Cardiac septum (tissue), 1 donor: ENCODE data around the gene ALG1. TPM values are rescaled to one million over a fixed set of nuclear protein-coding genes. Genes with fewer than 3 reads are reported as not detected.
A peak's percentile ranks its signal among the peaks of the same experiment; 100 is the strongest.
"Not testable (repeated sequence)": the region's sequence is repeated elsewhere in the genome, so short reads cannot be mapped to it uniquely, and the experiment has no call there.

Experiments used
- DNase-seq: peaks from one replicate; pipeline ENCODE4 v3.0.0-alpha.2; 2020; ENCODE audit warnings: low spot score
- intact Hi-C: fragments of 100-400 bp; cut with DNase I; formaldehyde crosslinking; loops from one replicate; pipeline ENCODE4 v1.14.0; 2022
- total RNA-seq: library from RNA; stranded (reverse); fragmentation: NEBNext Ultra II Directional; extraction: Animal tissue kit (Norgen Biotek cat#: 25700); gene quantifications from one replicate; pipeline ENCODE4 v1.2.1, GENCODE V29; 2021
- donor health status: DM: no; HTN: no; CAD: no.

ALG1 gene
- total RNA-seq, 1 donor from 2014 or later: 8.0 TPM

DNA sequence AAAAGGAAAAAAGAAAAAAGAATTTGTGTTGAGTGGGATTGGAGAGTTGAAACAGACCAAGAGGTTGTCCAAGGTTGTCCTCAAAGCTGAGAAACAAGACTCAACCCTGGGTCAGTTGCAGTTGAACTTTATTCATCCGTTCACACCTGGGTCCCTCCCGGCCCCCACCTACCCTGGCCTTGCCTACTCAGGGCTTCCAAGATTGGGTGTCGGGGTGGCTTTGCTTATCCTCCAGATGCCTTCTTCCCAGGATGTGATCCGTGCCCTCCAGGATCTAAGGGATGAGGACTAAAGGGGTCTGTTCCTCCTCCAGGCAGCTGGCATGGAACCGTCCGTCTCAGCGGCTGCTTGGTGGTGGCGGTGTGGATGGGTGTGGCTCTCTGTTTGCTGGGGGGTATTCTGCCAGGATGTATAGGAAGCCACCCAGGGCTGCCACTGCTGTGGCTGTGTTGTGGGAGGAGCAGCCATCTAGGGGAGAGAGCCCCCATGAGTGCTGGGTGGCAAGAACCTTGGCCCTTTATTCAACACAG, 27.6 kb upstream of the ALG1 start:
- intact Hi-C loops: no loop called here
- peak; percentile 46 for DNase-seq

DNA sequence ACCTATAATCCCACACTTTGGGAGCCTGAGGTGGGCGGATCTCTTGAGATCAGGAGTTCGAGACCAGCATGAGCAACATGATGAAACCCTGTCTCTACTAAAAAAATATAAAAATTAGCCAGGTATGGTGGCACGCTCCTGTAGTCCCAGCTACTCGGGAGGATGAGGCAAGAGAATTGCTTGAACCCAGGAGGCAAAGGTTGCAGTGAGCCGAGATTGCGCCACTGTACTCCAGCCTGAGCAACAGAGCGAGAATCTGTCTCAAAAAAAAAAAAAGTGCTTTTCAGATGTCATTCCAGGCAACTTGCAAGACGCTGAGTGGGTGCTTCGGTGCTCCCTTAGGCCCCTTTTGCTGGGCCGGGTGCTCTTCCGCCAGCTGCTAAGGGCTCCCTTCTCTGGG, 27.1 kb upstream of the ALG1 start:
- DNase-seq, intact Hi-C loops: not testable (repeated sequence)

DNA sequence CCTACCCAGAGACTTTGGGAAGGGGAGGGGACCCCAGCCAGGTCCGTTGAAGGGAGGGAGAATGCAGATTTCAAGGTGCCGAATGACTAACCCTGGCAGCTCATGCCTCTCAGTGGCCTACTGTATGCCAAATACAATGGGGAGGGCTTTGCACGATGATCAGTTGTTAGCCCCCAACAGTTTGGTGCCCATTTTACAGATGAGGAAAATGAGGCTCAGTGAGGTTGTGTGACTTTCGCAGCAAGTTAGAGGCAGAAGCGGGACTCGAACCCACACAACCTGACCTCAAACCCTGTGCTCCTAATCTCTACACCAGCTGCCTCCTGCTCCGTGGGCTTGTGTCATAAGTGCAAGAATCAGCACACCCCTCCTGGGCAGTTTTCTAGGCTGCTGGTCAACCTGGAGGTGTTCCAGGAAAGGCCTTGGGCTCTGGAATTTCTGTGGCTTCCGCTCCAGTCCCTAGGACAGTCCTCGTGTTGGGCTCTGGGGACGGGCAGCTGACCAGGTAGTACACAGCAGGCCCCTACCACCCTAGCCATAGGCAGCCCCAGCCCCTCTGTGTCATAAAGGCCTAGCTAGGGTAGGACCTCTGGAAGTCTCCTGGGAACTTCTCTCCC, 26.0 kb upstream of the ALG1 start:
- intact Hi-C loops: no loop called here

DNA sequence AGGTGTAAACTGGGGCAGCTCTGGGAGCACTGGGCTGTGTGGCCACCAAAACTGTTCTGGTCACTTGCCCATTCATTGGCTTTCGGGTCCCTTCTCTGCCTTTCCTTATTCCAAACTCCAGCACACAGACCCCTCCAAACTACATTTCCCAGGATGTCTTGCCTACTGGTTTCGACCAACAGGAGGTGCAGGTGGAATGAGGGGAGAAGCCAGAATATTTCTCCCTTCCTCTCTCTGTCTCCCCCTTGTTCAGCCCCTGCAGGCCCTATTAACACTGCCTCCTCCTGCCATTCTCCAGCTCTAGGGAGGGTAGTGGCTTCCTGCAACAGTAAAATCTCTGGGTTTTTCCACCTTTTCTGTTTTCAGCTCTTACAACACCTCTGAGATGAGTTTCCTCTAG, 24.7 kb upstream of the ALG1 start:
- no peak for DNase-seq
- intact Hi-C loops: no loop called here

More for the DNA sequence above, 26.0 kb upstream of the ALG1 start:
- peak; percentile 39 for DNase-seq

DNA sequence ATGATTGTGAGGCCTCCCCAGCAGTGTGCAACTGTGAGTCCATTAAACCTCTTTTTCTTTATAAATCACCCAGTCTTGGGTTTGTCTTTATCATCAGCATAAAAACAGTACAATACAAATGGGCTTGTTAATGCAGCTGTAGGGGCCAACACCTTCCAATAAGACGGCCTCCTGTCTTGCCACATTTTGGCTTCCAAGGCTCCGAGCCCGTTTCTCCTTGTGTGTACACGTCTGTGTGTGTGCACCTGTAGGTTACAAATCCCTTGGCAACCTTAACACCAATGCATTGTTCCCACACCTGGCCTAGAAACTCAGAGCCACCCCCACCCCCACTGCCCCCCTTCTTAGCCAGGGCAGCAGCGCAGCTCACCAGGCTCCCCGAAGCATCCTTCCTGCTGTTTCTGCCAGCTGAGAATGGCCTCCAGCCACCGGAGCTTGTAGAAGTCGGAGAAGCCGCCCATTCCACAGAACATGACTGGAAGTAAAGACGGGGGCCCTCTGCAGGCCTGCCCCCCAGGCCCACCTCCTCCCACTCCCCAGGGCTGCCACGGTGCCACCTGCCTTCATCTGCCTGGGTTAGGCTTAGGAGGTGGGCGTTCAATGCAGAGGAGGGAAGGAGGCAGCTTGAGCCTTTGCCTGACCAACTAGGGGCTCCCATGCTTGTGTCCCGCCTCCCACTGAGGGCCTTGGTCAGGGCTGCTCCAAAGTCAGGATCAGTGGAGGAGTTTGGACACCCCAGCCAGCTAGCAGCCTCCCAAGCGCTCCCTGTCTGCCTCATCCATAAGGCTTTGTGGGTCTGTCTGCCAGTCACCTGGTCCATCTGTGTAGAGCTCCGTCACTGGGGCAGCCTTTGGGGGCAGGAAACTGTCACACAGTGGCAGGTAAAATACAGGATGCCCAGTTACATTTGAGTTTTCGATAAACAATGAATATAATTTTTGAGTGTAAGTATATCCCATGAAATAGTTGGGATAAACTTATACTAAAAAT, 16.5 kb upstream of the ALG1 start:
- intact Hi-C loops: no loop called here
- DNase-seq: peak; percentile 55

DNA sequence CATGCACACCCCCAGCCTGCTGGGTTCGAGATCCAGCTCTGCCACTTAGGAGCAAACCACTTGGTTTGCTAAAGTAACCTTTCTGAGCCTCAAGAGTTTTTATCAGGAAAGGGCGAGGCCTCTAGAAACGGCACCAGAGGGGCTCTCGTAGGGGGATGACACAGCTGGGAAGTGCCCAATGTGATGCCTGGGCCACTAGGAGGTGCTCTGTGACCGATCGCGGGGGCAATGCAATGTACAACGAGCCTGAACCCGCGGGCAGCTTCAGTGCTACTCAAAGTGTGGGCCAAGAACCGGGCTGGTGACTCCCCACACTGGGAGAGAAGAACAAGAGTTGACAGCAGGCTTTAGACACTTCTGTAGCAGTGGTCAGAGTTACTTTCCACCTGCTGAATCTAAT, 15.3 kb upstream of the ALG1 start:
- intact Hi-C loops: no loop called here
- DNase-seq: peak; percentile 14

DNA sequence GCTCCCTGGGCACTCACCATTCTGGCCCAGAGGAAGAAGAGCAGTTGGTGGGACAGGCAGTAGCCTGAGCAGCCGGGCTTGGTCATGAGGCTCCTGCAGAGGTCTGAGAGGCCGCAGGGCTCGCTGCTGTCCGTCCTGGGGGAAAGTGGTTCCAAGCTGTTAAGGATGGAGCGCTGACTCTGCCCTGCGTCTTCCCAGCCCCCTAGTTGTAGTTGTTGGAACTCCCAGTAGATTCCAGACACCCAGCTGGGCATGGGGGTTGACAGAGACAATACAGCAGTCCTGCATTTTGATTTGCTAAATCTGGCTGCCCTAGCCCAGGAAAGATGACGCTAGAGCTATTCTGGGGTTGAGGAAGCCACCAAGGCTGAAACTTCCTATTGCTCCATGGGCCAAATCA, 13.2 kb upstream of the ALG1 start:
- intact Hi-C loops: no loop called here
- DNase-seq: peak; percentile 66

DNA sequence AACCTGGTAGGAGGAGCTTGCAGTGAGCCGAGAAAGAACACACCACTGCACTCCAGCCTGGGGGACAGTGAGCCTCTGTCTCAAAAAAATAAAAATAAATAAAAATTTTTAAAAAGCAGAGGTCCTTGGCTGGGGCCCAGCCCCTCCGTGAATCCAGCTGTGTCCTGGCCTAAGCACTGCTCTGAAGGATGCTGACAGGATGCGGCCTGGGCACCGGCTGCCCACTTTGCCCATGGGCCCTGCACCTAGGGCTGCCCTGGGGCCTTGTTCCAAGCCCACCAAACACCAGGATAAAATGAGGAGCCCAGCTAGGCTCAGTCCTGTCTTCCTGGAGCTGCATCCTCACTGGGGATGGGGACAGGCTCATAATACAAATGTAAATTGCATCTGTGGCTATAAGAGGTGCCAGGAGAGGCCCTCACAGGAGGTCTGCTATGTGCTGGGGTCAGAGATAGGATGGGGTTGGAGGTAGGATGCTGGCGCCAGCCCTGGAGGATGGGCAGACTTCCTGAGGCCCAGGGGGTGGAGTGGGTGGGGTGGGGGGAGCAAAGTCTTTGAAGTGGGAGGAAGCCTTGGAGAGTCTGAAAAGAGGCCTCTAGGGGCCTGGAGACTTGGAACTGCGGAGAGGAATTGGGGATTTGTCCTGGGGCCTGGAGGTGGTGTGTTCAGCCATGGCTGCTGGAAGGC, 12.1 kb upstream of the ALG1 start:
- intact Hi-C loops: no loop called here
- peak; percentile 39 for DNase-seq

DNA sequence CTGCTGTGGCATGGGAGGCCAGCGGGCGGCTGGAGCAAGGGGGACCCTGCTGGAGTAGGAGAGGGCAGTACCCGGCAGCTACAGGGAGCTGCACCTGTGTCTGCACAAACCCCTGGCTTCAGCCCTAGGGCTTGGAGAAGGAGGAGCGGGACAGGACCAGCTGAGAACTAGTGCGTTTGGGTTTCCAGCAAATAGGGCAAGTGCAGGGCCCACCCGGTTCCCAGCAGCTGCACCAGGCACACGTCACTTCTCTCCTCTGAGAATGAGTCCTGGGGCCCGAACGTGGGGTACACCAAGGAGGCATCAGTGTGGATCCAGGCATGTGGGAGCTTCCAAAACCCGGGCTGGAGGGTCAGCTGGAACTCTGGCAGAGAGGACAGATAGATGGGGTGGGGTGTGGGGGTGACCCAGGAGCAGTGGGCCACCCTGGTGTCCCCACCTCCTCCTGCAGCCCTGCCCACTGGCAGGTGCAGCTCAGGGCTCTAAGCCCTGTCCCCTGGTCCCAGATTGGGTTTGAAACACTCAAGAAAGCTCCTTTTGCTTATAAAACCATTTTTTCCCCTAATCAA, 11.5 kb upstream of the ALG1 start:
- peak; percentile 43 for DNase-seq
- intact Hi-C loops: no loop called here

DNA sequence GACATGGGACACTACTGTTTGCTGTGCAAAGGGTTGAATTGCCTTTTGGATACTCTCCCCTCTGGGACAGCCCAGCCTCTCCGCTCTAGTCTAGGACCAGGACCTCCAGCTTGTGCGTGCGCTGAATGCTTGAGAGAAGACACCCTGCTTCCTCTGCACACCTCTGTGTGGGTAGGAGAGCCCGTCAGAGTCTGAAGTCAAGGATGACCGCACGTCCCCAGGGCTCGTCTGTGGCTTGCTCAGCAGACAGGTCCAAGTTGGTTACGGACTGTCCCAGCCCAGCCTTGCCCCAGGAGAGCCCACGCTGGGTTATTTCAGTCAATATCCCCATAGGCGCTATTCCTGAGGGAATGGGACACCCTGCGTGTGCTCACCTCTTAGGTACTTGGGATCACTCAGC, 9.6 kb upstream of the ALG1 start:
- intact Hi-C loops: no loop called here
- DNase-seq: no peak

DNA sequence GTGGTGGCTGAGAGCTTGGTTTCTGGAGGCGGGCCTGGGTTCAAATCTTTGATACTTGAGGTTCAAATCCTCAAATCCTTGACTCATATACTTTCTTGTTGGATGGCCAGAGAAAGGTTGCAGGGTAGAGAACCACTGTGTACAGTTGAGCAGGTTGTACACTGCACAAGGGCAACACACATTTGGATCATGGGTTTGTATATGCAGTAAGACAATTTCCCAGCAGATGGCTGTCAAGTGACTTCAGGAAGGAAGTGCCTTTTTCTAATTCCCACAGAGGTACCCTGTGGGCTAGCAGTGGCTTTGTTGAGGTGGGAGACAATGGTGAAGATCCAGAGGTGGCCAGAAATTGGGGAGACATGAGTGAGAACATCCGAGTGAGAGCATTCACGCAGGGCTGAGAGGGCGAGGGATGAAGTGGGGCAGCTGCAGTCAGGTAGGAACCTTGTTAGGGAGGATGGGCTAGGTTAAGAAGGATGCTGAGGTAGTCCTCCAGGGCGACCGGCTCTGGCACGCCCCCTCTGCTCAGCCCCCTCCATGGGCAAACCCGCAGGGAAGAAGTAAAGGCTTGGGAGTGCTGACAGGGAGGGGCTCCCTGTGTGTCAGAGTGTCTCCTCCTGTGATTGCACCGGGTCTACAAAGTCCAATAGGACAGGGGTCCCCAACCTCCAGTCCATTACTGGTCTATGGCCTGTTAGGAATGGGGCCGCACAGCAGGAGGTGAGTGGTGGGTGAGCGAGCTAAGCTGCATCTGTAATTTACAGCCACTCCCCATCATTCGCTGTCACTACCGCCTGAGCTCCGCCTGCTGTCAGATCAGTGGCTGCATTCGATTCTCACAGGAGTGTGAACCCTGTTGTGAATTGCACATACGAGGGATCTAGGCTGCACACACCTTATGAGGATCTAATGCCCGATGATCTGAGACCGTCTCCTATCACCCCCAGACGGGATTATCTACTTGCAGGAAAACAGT, 8.6 kb upstream of the ALG1 start:
- no peak for DNase-seq
- intact Hi-C loops: no loop called here

DNA sequence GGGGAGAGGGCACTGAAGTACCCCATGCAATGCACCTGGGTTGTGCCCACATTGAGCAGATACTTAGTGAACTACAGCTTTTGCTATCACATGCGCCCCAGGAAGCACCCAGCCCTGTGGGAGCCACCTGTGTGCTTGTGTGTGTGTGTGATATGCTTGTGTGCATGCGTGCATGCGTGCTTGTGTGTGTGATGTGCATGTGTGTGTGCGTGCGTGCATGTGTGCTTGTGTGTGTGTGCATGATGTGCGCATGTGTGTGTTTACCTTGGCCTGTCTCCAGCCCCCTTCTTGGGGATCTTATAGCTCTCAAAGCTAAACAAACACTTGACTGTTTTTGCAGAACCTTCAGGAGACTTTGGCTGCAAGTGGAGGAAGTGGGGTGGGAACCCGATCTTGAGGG, 6.7 kb upstream of the ALG1 start:
- intact Hi-C loops: no loop called here
- no peak for DNase-seq

DNA sequence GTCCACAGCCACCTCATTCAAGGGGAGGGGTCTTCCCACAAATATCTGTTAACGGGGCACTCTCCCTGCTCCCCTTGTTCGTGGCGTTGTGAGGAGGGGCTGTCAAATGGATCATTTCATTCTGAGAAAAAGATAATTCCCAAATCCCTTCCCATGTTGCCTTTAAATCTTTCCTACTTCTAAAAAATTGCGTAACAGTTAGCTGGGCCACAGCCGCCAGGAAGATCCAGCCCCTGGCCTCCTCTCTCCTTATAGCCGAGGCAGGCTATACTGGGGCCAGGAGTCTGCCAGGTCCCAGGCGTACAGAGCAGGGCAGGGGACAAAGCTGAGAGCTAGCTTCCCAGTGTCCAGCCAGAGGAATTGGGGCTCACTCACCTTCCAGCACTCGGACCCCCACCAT, 6.3 kb upstream of the ALG1 start:
- peak; percentile 17 for DNase-seq

DNA sequence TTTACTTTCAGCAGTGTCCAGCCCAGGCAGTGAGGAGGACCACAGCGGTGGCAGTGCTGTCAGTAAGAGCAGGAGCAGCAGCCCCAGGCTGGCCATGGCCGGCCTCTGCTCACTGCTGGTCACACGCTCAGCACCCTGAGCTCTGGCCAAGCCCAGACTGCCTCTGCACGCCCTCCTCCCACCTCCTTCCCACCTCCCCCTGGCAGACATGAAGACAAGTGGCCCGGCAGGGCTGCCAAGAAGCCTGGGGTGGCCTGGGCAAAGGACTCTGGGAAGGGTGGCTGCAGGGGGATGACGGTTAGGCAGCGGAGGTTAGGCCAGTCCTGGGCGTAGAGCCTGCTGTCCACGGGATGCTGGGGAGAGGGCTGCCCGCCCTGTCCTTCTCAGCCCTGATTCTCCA, 5.8 kb upstream of the ALG1 start, which contains the start of gene C16orf89:
Gene C16orf89, minus strand, starts transcription at position 144 of the 400 bp plus-strand sequence. Its CDS starts 48 bp downstream, at position 96.
- peak; percentile 75 for DNase-seq
- intact Hi-C loops: no loop called here

More for the DNA sequence above, 6.3 kb upstream of the ALG1 start:
- intact Hi-C loops: no loop called here

DNA sequence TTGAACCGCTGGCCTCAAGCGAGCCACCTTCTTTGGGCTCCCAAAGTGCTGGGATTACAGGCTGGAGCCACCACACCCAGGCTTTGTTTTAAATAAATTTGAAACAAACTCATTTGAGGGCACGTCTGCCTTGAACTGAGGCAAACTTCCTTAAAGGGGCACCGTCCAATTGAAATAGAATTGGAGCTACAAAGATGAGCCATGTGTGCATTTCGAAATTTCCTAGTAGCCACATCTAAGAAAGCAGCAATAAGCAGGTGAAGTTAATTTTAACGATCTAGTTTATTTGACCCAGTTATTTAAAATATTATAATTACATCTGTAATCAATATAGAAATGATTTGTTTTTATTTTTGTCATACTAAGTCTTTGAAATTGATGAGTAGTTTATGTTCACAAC, 5.1 kb upstream of the ALG1 start:
- intact Hi-C loops: no loop called here
- DNase-seq: no peak

DNA sequence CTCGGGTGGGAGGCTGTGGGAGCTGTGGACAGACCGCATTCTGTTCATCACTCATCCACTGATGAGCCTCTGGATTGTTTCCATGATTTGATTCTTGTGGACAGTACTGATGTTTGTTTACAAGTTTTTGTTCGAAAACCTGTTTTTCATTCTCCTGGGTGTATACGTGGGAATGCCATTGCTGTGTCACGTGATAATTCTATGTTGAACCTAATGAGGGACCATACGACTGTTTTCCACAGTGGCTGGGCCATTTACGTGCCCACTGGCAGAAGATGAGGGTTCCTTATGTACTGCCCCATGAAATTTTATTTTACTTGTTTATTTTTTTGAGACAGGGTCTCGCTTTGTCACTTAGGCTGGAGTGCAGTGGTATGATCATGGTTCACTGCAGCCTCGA, 2.6 kb upstream of the ALG1 start:
- no peak for DNase-seq
- intact Hi-C loops: no loop called here

DNA sequence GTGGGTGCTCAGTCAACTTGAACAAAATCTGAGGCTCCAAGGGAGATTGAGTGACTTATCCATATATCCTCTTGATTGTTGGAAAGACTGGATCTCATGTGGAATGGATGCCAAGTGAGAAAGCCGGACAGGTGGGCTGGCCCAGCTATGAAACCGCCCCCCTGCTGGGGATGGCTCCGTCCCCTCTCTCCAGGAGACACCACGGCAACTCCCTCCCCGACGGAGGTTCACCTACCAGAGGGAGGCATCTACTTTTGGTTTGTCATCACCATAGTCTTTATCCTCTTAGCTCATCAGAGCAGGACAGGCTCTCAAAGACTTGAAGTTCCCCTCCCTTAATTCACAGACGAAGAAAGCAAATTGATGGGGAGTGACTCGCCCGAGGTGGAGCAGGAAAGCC, 1.8 kb upstream of the ALG1 start:
- peak; percentile 17 for DNase-seq
- intact Hi-C loops: loop anchor here (5.0 kb wide), 1 partner anchor 223 kb away; the partner anchor contains the start of genes GLYR1 and UBN1

DNA sequence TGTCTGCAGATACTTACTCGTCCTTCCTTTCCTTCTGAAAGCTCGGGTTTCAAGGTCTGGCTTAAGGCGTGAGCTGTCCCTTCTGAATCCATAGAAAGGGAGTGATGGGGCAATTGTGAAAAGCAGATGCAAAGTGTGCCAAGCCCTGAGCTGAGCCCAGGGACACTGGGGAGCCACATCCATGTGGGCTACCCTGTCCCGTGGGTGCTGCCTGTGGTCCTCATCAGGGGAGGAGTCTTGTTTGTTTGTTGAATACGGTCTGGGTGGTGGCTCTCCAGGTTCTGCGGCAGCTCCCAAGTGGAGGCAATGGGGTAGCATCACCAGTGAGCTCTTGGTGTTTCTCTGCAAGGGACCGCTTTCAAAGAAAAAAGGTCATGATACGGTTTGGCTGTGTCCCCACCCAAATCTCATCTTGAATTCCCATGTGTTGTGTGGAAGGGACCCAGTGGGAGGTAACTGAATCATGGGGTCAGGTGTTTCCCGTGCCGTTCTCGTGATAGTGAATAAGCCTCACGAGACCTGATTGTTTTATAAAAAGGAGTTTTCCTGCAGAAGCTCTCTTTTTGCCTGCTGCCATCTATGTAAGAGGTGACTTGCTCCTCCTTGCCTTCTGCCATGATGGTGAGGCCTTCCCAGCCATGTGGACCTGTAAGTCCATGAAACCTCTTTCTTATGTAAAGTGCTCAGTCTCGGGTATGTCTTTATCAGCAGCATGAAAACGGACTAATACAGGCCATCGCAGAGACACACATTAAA, 1.0 kb upstream of the ALG1 start:
- no peak for DNase-seq
- intact Hi-C loops: loop anchor here (5.0 kb wide), 1 partner anchor 223 kb away; the partner anchor contains the start of genes GLYR1 and UBN1
